Hepatocyte (in vitro differentiated cells): Measurements from ENCODE around the gene SPACA4. TPM values are rescaled to one million over a fixed set of nuclear protein-coding genes. Genes with fewer than 3 reads are reported as not detected.

Source experiments
- DNase-seq: peaks from one replicate; pipeline ENCODE4 v3.0.0-alpha.2; 2016; ENCODE audit warnings: low spot score
- H2AFZ ChIP-seq: fragments of 200-600 bp; sonication (generic); 2 replicates; pipeline ENCODE4 v1.6.0; 2016; ENCODE audit warnings: antibody characterized with exemption, mild to moderate bottlenecking
- H3K27ac ChIP-seq: fragments of 200-600 bp; sonication (generic); 2 replicates; pipeline ENCODE4 v1.5.1; 2016; ENCODE audit warnings: mild to moderate bottlenecking
- H3K27me3 ChIP-seq: fragments of 200-600 bp; sonication (generic); 2 replicates; pipeline ENCODE4 v1.6.1; 2016
- H3K36me3 ChIP-seq: fragments of 200-600 bp; sonication (generic); replicated peaks from 2 replicates; pipeline ENCODE4 v1.5.1; 2016; ENCODE audit warnings: low read depth; ENCODE audit not compliant: insufficient read depth
- H3K4me1 ChIP-seq: fragments of 200-600 bp; sonication (generic); 2 replicates; pipeline ENCODE4 v1.5.1; 2016; ENCODE audit warnings: mild to moderate bottlenecking, moderate library complexity; ENCODE audit not compliant: insufficient read depth
- H3K4me2 ChIP-seq: fragments of 200-600 bp; sonication (generic); 2 replicates; pipeline ENCODE4 v1.6.0; 2016
- H3K4me3 ChIP-seq: fragments of 200-600 bp; sonication (generic); 2 replicates; pipeline ENCODE4 v1.5.1; 2016; ENCODE audit warnings: mild to moderate bottlenecking
- H3K79me2 ChIP-seq: fragments of 200-600 bp; sonication (generic); 2 replicates; pipeline ENCODE4 v1.6.0; 2017; ENCODE audit warnings: mild to moderate bottlenecking
- H3K9me2 ChIP-seq: fragments of 200-600 bp; sonication (generic); replicated peaks from 2 replicates; pipeline ENCODE4 v1.6.0; 2017; ENCODE audit warnings: mild to moderate bottlenecking; ENCODE audit not compliant: insufficient read depth
- H3K9me3 ChIP-seq: fragments of 200-600 bp; sonication (generic); 2 replicates; pipeline ENCODE4 v1.5.1; 2016; ENCODE audit warnings: low read depth, mild to moderate bottlenecking
- H4K20me1 ChIP-seq: fragments of 200-600 bp; sonication (generic); 2 replicates; pipeline ENCODE4 v1.6.0; 2016; ENCODE audit warnings: mild to moderate bottlenecking; ENCODE audit not compliant: insufficient read depth, poor library complexity, severe bottlenecking
- EZH2 ChIP-seq: fragments of 200-600 bp; sonication (generic); IDR thresholded peaks from 2 replicates; pipeline ENCODE4 v1.6.1; 2016; ENCODE audit warnings: antibody characterized with exemption, mild to moderate bottlenecking, borderline replicate concordance
- EZH2phosphoT487 ChIP-seq: fragments of 200-600 bp; sonication (generic); IDR thresholded peaks from one replicate; pipeline ENCODE4 v1.6.1; 2018; ENCODE audit warnings: antibody characterized with exemption, mild to moderate bottlenecking, low read depth, moderate library complexity; ENCODE audit not compliant: unreplicated experiment, severe bottlenecking
- WGBS: methylation state at CpG from one replicate; pipeline ENCODE4 v1.1.6; 2016; ENCODE audit warnings: low lambda C conversion rate; ENCODE audit errors: missing lambda C conversion rate; 5-methylcytosine and 5-hydroxymethylcytosine counted together
- polyA plus RNA-seq: library from polyadenylated mRNA; unstranded; fragments of >200 nt; fragmentation: Nextera tagmentation; extraction: Ambion mirVana; gene quantifications from 2 replicates; pipeline ENCODE4 v1.2.1, GENCODE V29; 2016
- total RNA-seq: library from RNA; depleted of rRNA; stranded (reverse); fragments of >200 nt; gene quantifications from 2 replicates; pipeline ENCODE4 v1.2.3, GENCODE V29; 2014
- TF ChIP-seq, protein P1 (sequence below): fragments of 200-600 bp; sonication (generic); IDR thresholded peaks from 2 replicates; pipeline ENCODE4 v1.5.1; 2016; ENCODE audit warnings: antibody characterized with exemption, mild to moderate bottlenecking; ENCODE audit not compliant: poor library complexity

The SPACA4 gene
- total and polyA plus RNA-seq, 2 experiments from 2014 or later = 0.30 TPM; not detected in 1

DNA sequence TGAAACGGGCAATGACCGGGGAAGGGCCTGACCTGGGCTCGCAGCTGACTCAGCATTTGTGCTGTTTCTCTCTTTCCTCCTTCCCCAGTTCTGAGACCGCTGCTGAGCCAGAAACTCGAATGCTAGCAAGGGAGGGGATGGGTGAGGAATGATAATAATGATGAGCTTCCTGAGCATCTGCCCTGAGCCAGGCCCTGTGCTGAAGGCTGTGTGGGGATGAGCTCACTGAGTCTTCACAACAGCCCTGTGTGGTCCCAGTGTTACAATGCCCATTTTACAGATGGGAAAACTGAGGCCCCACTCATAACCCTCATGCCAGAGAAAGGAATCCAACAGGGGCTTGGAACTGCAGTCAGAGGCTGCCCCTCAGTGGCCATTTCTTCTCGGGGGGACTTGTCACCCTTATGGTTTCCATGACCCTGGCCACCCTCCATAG, 46.4 kb upstream of the SPACA4 start:
- no peak overlapping the region for H3K27ac ChIP-seq
- H3K9me3 ChIP-seq = no peaks in the 10 kb centered on the region
- H3K79me2 ChIP-seq = no peaks in the 10 kb centered on the region
- no peak overlapping the region for H2AFZ ChIP-seq
- H3K4me3 ChIP-seq = no peak overlapping the region
- no peaks in the 10 kb centered on the region for H3K27me3 ChIP-seq
- TF ChIP-seq, protein P1, sequence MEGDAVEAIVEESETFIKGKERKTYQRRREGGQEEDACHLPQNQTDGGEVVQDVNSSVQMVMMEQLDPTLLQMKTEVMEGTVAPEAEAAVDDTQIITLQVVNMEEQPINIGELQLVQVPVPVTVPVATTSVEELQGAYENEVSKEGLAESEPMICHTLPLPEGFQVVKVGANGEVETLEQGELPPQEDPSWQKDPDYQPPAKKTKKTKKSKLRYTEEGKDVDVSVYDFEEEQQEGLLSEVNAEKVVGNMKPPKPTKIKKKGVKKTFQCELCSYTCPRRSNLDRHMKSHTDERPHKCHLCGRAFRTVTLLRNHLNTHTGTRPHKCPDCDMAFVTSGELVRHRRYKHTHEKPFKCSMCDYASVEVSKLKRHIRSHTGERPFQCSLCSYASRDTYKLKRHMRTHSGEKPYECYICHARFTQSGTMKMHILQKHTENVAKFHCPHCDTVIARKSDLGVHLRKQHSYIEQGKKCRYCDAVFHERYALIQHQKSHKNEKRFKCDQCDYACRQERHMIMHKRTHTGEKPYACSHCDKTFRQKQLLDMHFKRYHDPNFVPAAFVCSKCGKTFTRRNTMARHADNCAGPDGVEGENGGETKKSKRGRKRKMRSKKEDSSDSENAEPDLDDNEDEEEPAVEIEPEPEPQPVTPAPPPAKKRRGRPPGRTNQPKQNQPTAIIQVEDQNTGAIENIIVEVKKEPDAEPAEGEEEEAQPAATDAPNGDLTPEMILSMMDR = no peak
- TF ChIP-seq EZH2phosphoT487 = no peak
- no peak for TF ChIP-seq EZH2
- no peaks in the 10 kb centered on the region for H4K20me1 ChIP-seq
- peaks cover 7% of the 10 kb centered on the region for H3K4me1 ChIP-seq
- WGBS = 86% methylated on average over 6 of the region's 6 CpGs
- no peaks in the 10 kb centered on the region for H3K36me3 ChIP-seq
- no peak for DNase-seq
- H3K4me2 ChIP-seq = no peak overlapping the region
- no peaks in the 10 kb centered on the region for H3K9me2 ChIP-seq

DNA sequence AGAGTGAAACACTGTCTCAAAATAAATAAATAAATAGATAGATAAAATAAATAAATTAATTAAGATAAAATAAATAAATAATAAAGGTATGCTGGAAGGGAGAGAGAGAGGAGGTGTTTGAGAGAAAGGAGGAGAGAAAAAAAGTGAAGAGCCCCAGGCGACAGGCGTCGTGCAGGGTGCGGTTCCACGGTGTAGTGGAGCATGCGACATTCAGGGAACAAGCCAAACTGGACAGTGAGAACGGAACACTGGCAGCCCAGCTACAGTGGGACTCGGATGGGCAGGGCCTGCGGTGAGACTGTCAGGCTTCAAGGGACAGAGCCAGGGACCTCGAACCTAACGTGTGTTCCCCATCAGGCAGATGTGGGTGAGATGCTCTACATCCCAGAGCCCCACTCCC, 45.1 kb upstream of the SPACA4 start:
- Histone ChIP-seq H3K4me1 (peaks cover 7% of the 10 kb centered on the region), H3K27me3 (no peaks in the 10 kb centered on the region), H4K20me1 (no peaks in the 10 kb centered on the region), H3K4me3 (no peak overlapping the region), H3K79me2 (no peaks in the 10 kb centered on the region), H3K9me3 (no peaks in the 10 kb centered on the region), H2AFZ (no peak overlapping the region), H3K9me2 (no peaks in the 10 kb centered on the region), H3K36me3 (no peaks in the 10 kb centered on the region), H3K4me2 (no peak overlapping the region), H3K27ac (no peak overlapping the region)
- no peak for TF ChIP-seq EZH2
- 95% methylated on average over 11 of the region's 11 CpGs for WGBS
- no peak for DNase-seq

DNA sequence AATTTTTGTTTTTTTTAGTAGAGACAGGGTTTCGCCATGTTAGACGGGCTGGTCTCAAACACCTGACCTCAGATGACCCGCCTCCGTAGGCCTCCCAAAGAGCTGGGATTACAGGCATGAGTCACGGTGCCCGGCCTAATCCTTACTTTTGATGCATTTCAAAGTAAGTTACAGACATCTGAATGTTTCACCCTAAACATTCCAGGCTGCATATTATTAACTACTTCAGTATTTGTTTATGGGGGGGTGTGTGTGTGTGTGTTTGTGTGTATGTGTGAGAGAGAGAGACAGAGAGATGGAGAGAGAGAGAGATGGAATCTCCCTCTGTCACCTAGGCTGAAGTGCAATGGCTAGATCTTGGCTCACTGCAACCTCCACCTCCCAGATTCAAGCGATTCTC, 41.5 kb upstream of the SPACA4 start:
- Histone ChIP-seq H3K4me1 (peaks cover 18% of the 10 kb centered on the region), H3K27ac (peak overlapping the region; percentile 55), H3K36me3 (no peaks in the 10 kb centered on the region), H3K9me3 (no peaks in the 10 kb centered on the region), H3K4me2 (no peak overlapping the region), H3K79me2 (no peaks in the 10 kb centered on the region), H2AFZ (no peak overlapping the region), H3K9me2 (no peaks in the 10 kb centered on the region), H3K4me3 (no peak overlapping the region), H3K27me3 (no peaks in the 10 kb centered on the region), H4K20me1 (no peaks in the 10 kb centered on the region)
- 51% methylated on average over 7 of the region's 7 CpGs for WGBS
- peak; percentile 74 for DNase-seq
- TF ChIP-seq EZH2 (no peak), EZH2phosphoT487 (no peak)
- TF ChIP-seq, protein P1 = no peak

DNA sequence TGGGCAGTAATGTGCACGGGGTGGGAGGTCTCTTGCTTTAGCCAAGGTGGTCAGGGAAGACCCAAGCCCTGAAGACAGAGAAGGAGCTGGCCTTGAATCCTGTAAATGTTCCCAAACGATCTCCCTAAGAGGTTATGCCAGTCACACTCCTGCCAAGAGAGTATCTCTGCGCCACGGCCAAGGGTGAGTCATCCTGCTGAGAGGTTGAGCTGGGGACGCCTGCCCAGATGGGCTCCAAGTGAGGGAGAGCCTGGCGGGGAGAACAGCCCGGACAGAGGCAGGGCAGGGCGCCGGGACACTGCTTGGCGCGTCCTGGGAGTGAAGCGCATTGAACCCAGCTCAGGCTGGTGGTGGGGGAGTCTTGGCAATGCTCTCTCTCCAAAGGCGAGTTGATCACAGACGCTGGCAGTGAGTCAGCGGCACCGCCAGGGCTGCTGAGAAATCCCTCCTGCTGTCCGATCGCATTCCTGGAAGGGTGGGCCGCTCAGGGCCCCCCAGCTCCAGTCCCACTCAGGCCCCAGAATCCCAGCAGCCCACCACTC, 38.1 kb upstream of the SPACA4 start:
- 10% methylated on average over 15 of the region's 19 CpGs for WGBS
- DNase-seq = peak; percentile 91
- TF ChIP-seq EZH2phosphoT487 = no peak
- TF ChIP-seq, protein P1 = no peak
- no peak for TF ChIP-seq EZH2

More for the DNA sequence above, 38.1 kb upstream of the SPACA4 start:
- Histone ChIP-seq H3K4me2 (peak overlapping the region; percentile 60), H4K20me1 (no peaks in the 10 kb centered on the region), H3K27me3 (no peaks in the 10 kb centered on the region), H3K79me2 (no peaks in the 10 kb centered on the region), H3K4me3 (no peak overlapping the region), H3K9me2 (no peaks in the 10 kb centered on the region), H2AFZ (peak overlapping the region; percentile 1), H3K36me3 (no peaks in the 10 kb centered on the region), H3K27ac (peak overlapping the region; percentile 79), H3K4me1 (peaks cover 11% of the 10 kb centered on the region), H3K9me3 (no peaks in the 10 kb centered on the region)
